GM23338 (cell line): Measurements from ENCODE around the gene MAVS. TPM values are rescaled to one million over a fixed set of nuclear protein-coding genes. Genes with fewer than 3 reads are reported as not detected.

ENCODE experiments used
- ATAC-seq: fragments of 200-7000 bp; cut with Tn5 transposase; 3 replicates; pipeline ENCODE4 v1.9.1; 2020
- DNase-seq: peaks from one replicate; pipeline ENCODE4 v3.0.0-alpha.2; 2015; ENCODE audit warnings: low spot score
- H2AFZ ChIP-seq: fragments of 200-600 bp; sonication (generic); 2 replicates; pipeline ENCODE4 v1.8.0; 2016; ENCODE audit warnings: antibody characterized with exemption, mild to moderate bottlenecking, moderate library complexity
- H3F3A ChIP-seq: fragments of 200-600 bp; sonication (generic); replicated peaks from 2 replicates; pipeline ENCODE4 v1.8.0; 2017; ENCODE audit warnings: antibody characterized with exemption, mixed run types, low read depth
- H3K27ac ChIP-seq: fragments of 200-600 bp; sonication (generic); 2 replicates; pipeline ENCODE4 v1.6.1; 2016; ENCODE audit warnings: low read depth
- H3K27me3 ChIP-seq: fragments of 200-600 bp; sonication (generic); 2 replicates; pipeline ENCODE4 v1.8.0; 2016; ENCODE audit warnings: mild to moderate bottlenecking, mixed run types, moderate library complexity; ENCODE audit not compliant: insufficient read depth
- H3K36me3 ChIP-seq: fragments of 200-600 bp; sonication (generic); 2 replicates; pipeline ENCODE4 v1.8.0; 2016; ENCODE audit warnings: mild to moderate bottlenecking; ENCODE audit not compliant: insufficient read depth
- H3K4me1 ChIP-seq: fragments of 200-600 bp; sonication (generic); 2 replicates; pipeline ENCODE4 v1.8.0; 2016; ENCODE audit warnings: mild to moderate bottlenecking, moderate library complexity; ENCODE audit not compliant: insufficient read depth
- H3K4me2 ChIP-seq: fragments of 200-600 bp; sonication (generic); 2 replicates; pipeline ENCODE4 v1.7.1; 2017; ENCODE audit warnings: mixed run types
- H3K4me3 ChIP-seq: fragments of 200-600 bp; sonication (generic); 2 replicates; pipeline ENCODE4 v1.6.1; 2016; ENCODE audit warnings: mixed run types
- H3K79me2 ChIP-seq: fragments of 200-600 bp; sonication (generic); replicated peaks from 2 replicates; pipeline ENCODE4 v1.8.0; 2017; ENCODE audit warnings: mild to moderate bottlenecking; ENCODE audit not compliant: insufficient read depth
- H3K9me2 ChIP-seq: fragments of 200-600 bp; sonication (generic); 2 replicates; pipeline ENCODE4 v1.8.0; 2017; ENCODE audit not compliant: insufficient read depth
- H4K20me1 ChIP-seq: fragments of 200-600 bp; sonication (generic); replicated peaks from 2 replicates; pipeline ENCODE4 v1.8.0; 2017; ENCODE audit warnings: mild to moderate bottlenecking; ENCODE audit not compliant: insufficient read depth
- H3K27ac Mint-ChIP-seq: 2 replicates; pipeline ENCODE4 v1.8.0; 2020; ENCODE audit warnings: inconsistent platforms, mild to moderate bottlenecking, moderate library complexity, mixed read lengths
- H3K27me3 Mint-ChIP-seq: 3 replicates; pipeline ENCODE4 v1.8.0; 2022; ENCODE audit warnings: low read depth, mild to moderate bottlenecking, moderate library complexity, mixed read lengths, inconsistent platforms; ENCODE audit not compliant: insufficient read depth, poor library complexity
- H3K36me3 Mint-ChIP-seq: 3 replicates; pipeline ENCODE4 v1.8.0; 2021; ENCODE audit warnings: low read depth, mild to moderate bottlenecking, inconsistent platforms, moderate library complexity, mixed read lengths
- H3K4me1 Mint-ChIP-seq: 3 replicates; pipeline ENCODE4 v1.8.0; 2020; ENCODE audit warnings: mild to moderate bottlenecking, inconsistent platforms, mixed read lengths
- H3K4me3 Mint-ChIP-seq: 3 replicates; pipeline ENCODE4 v1.8.0; 2021; ENCODE audit warnings: moderate library complexity, mild to moderate bottlenecking, inconsistent platforms, mixed read lengths
- H3K9me3 Mint-ChIP-seq: 3 replicates; pipeline ENCODE4 v1.8.0; 2020; ENCODE audit warnings: moderate library complexity, mild to moderate bottlenecking, inconsistent platforms, mixed read lengths
- CREB1 ChIP-seq: fragments of 250-450 bp; sonication (Bioruptor Pico); IDR thresholded peaks from 2 replicates; pipeline ENCODE4 v1.5.0; 2020; ENCODE audit warnings: low read depth, mild to moderate bottlenecking, moderate library complexity
- EZH2 ChIP-seq: fragments of 200-600 bp; sonication (generic); IDR thresholded peaks from one replicate; pipeline ENCODE4 v1.8.0; 2017; ENCODE audit warnings: antibody characterized with exemption, mild to moderate bottlenecking, low read depth; ENCODE audit not compliant: unreplicated experiment
- EZH2phosphoT487 ChIP-seq: fragments of 200-600 bp; sonication (generic); IDR thresholded peaks from one replicate; pipeline ENCODE4 v1.8.1; 2018; ENCODE audit warnings: antibody characterized with exemption; ENCODE audit not compliant: unreplicated experiment
- POLR2AphosphoS5 ChIP-seq: IDR thresholded peaks from 2 replicates; pipeline ENCODE4 v1.6.1; 2016; ENCODE audit warnings: antibody characterized with exemption, low read depth
- ZNF114 ChIP-seq: fragments of 250-450 bp; sonication (Bioruptor Pico); IDR thresholded peaks from 2 replicates; pipeline ENCODE4 v1.5.0; 2020; ENCODE audit warnings: mild to moderate bottlenecking, moderate library complexity
- ZNF331 ChIP-seq: fragments of 250-450 bp; sonication (Bioruptor Pico); IDR thresholded peaks from 2 replicates; pipeline ENCODE4 v1.5.0; 2020; ENCODE audit warnings: low read depth, mild to moderate bottlenecking, moderate library complexity
- polyA plus RNA-seq: library from polyadenylated mRNA; unstranded; fragments of >200 nt; fragmentation: Nextera tagmentation; extraction: Ambion mirVana; gene quantifications from 2 replicates; pipeline ENCODE4 v1.2.1, GENCODE V29; 2016
- total RNA-seq: library from RNA; depleted of rRNA; stranded (reverse); fragments of >200 nt; shearing (Covaris generic); gene quantifications from 2 replicates; pipeline ENCODE4 v1.2.3, GENCODE V29; 2014
- TF ChIP-seq, protein P1 (sequence below): IDR thresholded peaks from 2 replicates; pipeline ENCODE4 v1.6.1; 2016; ENCODE audit warnings: antibody characterized with exemption
- TF ChIP-seq, protein P2 (sequence below): IDR thresholded peaks from one replicate; pipeline ENCODE4 v1.6.1; 2018; ENCODE audit warnings: antibody characterized with exemption; ENCODE audit not compliant: unreplicated experiment
- TF ChIP-seq, protein P3 (sequence below): fragments of 250-450 bp; sonication (Bioruptor Pico); IDR thresholded peaks from 2 replicates; pipeline ENCODE4 v1.5.0; 2020; ENCODE audit warnings: mild to moderate bottlenecking, moderate library complexity

Gene MAVS
- total and polyA plus RNA-seq, 2 experiments from 2014 or later = 5.2 to 21.8 TPM

DNA sequence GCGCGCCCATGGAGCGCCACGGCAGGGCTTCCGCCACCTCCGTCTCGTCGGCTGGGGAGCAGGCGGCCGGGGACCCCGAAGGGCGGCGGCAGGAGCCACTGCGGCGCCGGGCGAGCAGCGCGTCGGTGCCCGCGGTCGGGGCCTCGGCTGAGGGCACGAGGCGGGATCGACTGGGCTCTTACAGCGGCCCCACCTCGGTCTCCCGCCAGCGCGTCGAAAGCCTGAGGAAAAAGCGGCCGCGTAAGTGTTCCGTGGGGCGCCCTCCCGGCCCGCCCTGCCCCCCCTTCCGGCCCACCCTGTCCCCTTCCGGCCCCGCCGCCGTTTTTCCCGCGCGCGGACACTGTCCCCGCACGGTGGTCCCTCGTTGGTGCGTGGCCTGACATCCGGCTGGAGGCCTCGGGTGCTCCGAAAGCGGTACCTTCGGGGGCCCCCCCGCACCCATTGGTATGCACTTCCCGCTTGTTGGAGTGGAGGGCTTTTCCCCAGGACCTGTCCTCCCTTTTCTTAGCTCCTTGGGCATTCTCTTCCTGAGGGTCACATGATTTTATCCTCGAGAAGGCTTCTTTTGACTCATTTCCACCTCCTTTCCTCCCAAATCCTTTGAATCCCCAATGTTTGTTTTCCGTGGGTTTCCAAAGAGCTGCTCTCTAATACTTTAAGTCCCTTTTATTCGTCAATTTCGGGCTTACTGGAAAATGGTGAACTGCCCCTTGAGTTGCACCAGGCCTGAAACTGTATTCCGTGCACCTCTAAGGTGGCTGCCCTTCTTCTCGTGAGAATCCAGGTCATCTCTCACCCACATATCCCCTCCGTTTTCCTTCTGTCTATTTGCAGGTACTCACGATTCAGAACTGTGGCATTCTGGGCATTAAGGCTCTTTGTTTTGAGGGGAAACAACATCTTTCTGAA, 43.1 kb downstream of the MAVS start:
- Histone ChIP-seq H3K27ac (peak overlapping the region; percentile 93), H3K4me2 (peak overlapping the region; percentile 88), H2AFZ (no peak overlapping the region), H3K4me1 (peaks cover 38% of the 10 kb centered on the region), H3K36me3 (no peaks in the 10 kb centered on the region), H3F3A (no peaks in the 10 kb centered on the region), H3K9me2 (no peaks in the 10 kb centered on the region), H3K27me3 (no peaks in the 10 kb centered on the region), H4K20me1 (peaks cover 39% of the 10 kb centered on the region), H3K79me2 (peaks cover 70% of the 10 kb centered on the region), H3K4me3 (peak overlapping the region; percentile 92)
- Mint-ChIP-seq H3K36me3 (peaks cover 47% of the 10 kb centered on the region), H3K27me3 (peaks cover 19% of the 10 kb centered on the region), H3K4me1 (peaks cover 39% of the 10 kb centered on the region), H3K9me3 (0 out of 3 replicates have a peak, but pooled peaks cover 2% of the 10 kb centered on the region), H3K4me3 (peak overlapping the region; percentile 99), H3K27ac (peak overlapping the region; percentile 98)
- TF ChIP-seq ZNF114 (CRISPR knock-in tag) (no peak), POLR2AphosphoS5 (no peak), EZH2phosphoT487 (no peak), CREB1 (CRISPR knock-in tag) (no peak), EZH2 (no peak), ZNF331 (CRISPR knock-in tag) (no peak)
- TF ChIP-seq, protein P1, sequence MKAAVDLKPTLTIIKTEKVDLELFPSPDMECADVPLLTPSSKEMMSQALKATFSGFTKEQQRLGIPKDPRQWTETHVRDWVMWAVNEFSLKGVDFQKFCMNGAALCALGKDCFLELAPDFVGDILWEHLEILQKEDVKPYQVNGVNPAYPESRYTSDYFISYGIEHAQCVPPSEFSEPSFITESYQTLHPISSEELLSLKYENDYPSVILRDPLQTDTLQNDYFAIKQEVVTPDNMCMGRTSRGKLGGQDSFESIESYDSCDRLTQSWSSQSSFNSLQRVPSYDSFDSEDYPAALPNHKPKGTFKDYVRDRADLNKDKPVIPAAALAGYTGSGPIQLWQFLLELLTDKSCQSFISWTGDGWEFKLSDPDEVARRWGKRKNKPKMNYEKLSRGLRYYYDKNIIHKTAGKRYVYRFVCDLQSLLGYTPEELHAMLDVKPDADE = no peak
- TF ChIP-seq, protein P2, sequence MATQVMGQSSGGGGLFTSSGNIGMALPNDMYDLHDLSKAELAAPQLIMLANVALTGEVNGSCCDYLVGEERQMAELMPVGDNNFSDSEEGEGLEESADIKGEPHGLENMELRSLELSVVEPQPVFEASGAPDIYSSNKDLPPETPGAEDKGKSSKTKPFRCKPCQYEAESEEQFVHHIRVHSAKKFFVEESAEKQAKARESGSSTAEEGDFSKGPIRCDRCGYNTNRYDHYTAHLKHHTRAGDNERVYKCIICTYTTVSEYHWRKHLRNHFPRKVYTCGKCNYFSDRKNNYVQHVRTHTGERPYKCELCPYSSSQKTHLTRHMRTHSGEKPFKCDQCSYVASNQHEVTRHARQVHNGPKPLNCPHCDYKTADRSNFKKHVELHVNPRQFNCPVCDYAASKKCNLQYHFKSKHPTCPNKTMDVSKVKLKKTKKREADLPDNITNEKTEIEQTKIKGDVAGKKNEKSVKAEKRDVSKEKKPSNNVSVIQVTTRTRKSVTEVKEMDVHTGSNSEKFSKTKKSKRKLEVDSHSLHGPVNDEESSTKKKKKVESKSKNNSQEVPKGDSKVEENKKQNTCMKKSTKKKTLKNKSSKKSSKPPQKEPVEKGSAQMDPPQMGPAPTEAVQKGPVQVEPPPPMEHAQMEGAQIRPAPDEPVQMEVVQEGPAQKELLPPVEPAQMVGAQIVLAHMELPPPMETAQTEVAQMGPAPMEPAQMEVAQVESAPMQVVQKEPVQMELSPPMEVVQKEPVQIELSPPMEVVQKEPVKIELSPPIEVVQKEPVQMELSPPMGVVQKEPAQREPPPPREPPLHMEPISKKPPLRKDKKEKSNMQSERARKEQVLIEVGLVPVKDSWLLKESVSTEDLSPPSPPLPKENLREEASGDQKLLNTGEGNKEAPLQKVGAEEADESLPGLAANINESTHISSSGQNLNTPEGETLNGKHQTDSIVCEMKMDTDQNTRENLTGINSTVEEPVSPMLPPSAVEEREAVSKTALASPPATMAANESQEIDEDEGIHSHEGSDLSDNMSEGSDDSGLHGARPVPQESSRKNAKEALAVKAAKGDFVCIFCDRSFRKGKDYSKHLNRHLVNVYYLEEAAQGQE = no peak
- TF ChIP-seq, protein P3, sequence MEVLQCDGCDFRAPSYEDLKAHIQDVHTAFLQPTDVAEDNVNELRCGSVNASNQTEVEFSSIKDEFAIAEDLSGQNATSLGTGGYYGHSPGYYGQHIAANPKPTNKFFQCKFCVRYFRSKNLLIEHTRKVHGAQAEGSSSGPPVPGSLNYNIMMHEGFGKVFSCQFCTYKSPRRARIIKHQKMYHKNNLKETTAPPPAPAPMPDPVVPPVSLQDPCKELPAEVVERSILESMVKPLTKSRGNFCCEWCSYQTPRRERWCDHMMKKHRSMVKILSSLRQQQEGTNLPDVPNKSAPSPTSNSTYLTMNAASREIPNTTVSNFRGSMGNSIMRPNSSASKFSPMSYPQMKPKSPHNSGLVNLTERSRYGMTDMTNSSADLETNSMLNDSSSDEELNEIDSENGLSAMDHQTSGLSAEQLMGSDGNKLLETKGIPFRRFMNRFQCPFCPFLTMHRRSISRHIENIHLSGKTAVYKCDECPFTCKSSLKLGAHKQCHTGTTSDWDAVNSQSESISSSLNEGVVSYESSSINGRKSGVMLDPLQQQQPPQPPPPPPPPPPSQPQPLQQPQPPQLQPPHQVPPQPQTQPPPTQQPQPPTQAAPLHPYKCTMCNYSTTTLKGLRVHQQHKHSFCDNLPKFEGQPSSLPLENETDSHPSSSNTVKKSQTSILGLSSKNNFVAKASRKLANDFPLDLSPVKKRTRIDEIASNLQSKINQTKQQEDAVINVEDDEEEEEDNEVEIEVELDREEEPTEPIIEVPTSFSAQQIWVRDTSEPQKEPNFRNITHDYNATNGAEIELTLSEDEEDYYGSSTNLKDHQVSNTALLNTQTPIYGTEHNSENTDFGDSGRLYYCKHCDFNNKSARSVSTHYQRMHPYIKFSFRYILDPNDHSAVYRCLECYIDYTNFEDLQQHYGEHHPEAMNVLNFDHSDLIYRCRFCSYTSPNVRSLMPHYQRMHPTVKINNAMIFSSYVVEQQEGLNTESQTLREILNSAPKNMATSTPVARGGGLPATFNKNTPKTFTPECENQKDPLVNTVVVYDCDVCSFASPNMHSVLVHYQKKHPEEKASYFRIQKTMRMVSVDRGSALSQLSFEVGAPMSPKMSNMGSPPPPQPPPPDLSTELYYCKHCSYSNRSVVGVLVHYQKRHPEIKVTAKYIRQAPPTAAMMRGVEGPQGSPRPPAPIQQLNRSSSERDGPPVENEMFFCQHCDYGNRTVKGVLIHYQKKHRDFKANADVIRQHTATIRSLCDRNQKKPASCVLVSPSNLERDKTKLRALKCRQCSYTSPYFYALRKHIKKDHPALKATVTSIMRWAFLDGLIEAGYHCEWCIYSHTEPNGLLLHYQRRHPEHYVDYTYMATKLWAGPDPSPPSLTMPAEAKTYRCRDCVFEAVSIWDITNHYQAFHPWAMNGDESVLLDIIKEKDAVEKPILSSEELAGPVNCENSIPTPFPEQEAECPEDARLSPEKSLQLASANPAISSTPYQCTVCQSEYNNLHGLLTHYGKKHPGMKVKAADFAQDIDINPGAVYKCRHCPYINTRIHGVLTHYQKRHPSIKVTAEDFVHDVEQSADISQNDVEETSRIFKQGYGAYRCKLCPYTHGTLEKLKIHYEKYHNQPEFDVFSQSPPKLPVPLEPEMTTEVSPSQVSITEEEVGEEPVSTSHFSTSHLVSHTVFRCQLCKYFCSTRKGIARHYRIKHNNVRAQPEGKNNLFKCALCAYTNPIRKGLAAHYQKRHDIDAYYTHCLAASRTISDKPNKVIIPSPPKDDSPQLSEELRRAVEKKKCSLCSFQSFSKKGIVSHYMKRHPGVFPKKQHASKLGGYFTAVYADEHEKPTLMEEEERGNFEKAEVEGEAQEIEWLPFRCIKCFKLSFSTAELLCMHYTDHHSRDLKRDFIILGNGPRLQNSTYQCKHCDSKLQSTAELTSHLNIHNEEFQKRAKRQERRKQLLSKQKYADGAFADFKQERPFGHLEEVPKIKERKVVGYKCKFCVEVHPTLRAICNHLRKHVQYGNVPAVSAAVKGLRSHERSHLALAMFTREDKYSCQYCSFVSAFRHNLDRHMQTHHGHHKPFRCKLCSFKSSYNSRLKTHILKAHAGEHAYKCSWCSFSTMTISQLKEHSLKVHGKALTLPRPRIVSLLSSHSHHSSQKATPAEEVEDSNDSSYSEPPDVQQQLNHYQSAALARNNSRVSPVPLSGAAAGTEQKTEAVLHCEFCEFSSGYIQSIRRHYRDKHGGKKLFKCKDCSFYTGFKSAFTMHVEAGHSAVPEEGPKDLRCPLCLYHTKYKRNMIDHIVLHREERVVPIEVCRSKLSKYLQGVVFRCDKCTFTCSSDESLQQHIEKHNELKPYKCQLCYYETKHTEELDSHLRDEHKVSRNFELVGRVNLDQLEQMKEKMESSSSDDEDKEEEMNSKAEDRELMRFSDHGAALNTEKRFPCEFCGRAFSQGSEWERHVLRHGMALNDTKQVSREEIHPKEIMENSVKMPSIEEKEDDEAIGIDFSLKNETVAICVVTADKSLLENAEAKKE (CRISPR knock-in tag) = no peak
- ATAC-seq (peak; percentile 2), DNase-seq (peak; percentile 39)
